Breast epithelium (tissue), 3 donors: ENCODE data around the gene ACAA2.

Experiments used
- POLR2A ChIP-seq: fragments of 450-650 bp; IDR thresholded peaks from one replicate; pipeline ENCODE4 v1.6.1; 2016; ENCODE audit warnings: antibody characterized with exemption, mild to moderate bottlenecking, moderate library complexity
- POLR2AphosphoS5 ChIP-seq, 3 donors: sonication (generic); formaldehyde crosslinking; IDR thresholded peaks; one replicate each; pipeline ENCODE4 v1.6.1; 2017; ENCODE audit warnings: antibody characterized with exemption in 3 of 3
- TF ChIP-seq, protein P1 (sequence below), 3 donors: fragments of 450-650 bp; IDR thresholded peaks; one replicate each; pipeline ENCODE4 v1.5.1; 2016 to 2017; ENCODE audit warnings: antibody characterized with exemption in 3 of 3, mild to moderate bottlenecking in 3 of 3, moderate library complexity in 3 of 3

DNA sequence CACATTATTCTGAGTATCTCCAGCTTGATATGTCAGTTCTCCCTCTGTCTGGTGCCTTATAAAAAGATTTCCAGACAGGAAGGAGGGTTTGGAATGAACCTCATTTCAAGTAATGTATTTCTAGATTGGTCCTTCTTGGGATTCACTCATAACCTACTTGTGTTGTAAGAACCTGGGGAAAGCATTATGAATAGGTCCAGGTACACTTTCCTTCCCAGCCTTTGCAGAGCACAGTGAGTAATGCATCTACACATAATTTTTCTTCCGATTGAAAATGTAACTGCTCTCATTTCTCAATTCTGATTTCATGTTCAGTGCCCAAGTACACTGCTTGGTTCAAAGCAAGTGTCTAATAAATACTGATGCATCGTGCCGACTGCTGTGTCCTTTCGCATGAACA is 25.0 kb upstream of the ACAA2 start:
- TF ChIP-seq POLR2A (no peak), POLR2AphosphoS5 (IDR thresholded peaks at IDR 0.05) (no peak)
- TF ChIP-seq, protein P1, sequence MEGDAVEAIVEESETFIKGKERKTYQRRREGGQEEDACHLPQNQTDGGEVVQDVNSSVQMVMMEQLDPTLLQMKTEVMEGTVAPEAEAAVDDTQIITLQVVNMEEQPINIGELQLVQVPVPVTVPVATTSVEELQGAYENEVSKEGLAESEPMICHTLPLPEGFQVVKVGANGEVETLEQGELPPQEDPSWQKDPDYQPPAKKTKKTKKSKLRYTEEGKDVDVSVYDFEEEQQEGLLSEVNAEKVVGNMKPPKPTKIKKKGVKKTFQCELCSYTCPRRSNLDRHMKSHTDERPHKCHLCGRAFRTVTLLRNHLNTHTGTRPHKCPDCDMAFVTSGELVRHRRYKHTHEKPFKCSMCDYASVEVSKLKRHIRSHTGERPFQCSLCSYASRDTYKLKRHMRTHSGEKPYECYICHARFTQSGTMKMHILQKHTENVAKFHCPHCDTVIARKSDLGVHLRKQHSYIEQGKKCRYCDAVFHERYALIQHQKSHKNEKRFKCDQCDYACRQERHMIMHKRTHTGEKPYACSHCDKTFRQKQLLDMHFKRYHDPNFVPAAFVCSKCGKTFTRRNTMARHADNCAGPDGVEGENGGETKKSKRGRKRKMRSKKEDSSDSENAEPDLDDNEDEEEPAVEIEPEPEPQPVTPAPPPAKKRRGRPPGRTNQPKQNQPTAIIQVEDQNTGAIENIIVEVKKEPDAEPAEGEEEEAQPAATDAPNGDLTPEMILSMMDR (IDR thresholded peaks at IDR 0.05), result no peak
